Erythroblast (primary cell): Measurements from ENCODE around the gene CNOT1.

ENCODE experiments used
- DNase-seq, 2 experiments: peaks; one replicate each; lab custom pipeline; 2025; lab: John Stamatoyannopoulos, UW
- GATA1 ChIP-seq: IDR thresholded peaks from 2 replicates; pipeline ENCODE4 v1.6.1; 2011; ENCODE audit warnings: low read depth, mild to moderate bottlenecking, control low read depth, low read length, moderate library complexity
- POLR2A ChIP-seq: IDR thresholded peaks from 2 replicates; pipeline ENCODE4 v1.6.1; 2011; ENCODE audit warnings: mild to moderate bottlenecking, low read length

The CNOT1 gene

GRCh38 chr16:58533751-58534470 lies 95.7 kb downstream of the CNOT1 start:
- DNase-seq = no peak
- TF ChIP-seq POLR2A = no peak
- no peak for TF ChIP-seq GATA1

DNA sequence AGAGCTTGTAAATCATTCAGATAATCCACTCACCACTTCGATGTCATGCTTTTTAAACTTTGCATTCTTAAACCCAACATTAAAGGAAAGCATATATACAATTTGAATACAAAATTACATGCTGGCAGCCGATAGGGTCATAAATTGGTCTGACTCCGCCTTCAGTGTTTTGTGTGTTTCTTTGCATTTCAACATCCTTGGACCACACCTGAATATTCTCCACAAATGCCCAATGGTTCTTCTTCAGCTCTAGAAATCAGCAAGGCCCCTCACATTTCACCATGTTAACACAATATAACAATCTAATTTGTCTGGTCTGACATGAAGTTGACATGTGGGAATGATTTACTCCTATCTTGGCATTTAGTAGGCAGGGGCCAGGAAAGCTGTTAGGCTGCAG lies 97.2 kb downstream of the CNOT1 start:
- TF ChIP-seq POLR2A = no peak
- TF ChIP-seq GATA1 = no peak
- no peak for DNase-seq

DNA sequence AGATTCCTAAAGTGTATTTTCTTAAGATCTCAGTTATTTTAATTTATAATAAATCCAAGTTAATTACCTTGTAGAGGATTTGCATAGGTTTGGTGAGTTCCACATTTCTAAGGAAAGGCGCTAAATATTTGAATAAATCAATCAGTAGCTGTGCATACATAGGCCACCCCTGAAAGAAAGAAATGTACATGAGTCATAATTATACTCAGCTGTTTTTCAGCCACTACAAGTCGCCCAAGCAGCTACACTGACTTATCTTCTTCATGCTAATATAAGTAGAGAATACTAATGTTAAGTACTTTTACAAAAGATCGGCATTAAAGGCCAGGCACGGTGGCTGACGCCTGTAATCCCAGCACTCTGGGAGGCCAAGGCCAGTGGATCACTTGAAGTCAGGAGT lies 99.4 kb downstream of the CNOT1 start:
- TF ChIP-seq POLR2A (no peak), GATA1 (no peak)
- DNase-seq = no peak

DNA sequence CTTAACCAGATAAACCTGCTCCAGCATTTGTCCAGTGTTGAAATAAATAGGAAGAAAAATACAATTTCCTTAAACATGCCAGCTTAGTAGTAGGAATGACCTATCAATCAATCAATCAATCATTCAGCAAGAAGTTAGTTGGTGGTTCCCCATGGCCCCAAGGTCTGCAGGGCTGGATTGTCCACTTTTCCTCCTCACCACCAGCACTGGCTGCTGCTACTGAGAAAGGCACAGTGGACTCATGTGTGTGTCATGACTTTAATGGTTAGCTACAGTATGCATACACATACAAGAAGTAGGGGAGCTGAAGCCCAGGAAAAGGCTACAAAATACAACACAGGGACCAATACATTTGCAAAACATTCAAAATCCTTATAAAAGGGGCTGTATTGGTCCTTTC lies 109.9 kb downstream of the CNOT1 start:
- no peak for DNase-seq
- TF ChIP-seq POLR2A (no peak), GATA1 (no peak)

DNA sequence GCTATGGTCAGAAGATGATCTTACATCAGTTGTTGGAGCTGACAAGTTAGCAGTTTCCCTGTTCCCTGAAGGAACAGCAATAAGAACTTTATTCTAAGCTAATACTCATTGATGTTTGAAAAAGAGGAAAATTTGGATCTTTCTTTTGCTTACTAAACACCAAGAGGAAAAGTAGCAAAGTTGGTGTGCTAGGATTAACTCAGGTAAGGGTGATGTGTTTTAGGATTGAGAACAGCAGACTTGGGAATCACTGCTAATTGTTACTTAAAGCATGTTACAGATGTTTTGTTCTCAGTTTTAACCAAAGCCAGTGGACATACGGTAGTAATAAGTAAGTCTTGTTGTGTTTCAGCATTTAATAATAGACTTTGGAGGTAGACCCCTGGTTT lies 110.7 kb downstream of the CNOT1 start:
- DNase-seq = no peak
- TF ChIP-seq GATA1 (no peak), POLR2A (no peak)

DNA sequence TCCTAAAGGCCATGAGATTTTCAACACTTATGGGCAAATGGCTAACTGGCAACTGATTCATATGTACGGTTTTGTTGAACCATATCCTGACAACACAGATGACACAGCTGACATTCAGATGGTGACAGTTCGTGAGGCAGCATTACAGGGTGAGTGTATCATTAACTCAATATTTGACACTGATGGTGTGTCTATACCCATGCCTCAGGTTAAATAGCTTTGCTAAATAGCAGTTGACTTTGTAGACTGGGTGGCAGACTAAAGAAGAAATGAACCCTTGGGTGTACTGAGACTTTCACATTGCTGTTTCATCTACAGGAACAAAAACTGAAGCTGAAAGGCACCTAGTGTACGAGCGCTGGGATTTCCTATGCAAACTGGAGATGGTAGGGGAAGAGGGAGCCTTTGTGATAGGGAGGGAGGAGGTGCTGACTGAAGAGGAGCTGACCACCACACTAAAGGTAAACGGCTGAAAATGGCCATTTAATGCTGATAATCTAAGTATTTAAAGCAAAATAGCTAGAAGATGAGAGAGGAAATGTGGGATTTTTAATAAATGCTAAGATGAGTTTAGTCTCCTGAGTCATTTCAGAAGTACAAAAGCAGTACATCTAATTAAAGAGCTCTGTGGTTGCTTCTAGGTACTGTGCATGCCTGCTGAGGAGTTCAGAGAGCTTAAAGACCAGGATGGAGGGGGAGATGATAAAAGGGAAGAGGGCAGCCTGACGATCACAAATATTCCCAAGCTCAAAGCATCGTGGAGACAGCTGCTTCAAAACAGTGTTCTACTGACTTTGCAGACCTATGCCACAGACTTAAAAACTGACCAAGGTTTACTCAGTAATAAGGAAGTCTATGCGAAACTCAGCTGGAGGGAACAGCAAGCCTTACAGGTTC lies 111.3 kb downstream of the CNOT1 start:
- TF ChIP-seq POLR2A (no peak), GATA1 (no peak)
- DNase-seq = no peak

- DNase-seq = peak in 1 of 2 experiments; percentile 25
- TF ChIP-seq POLR2A (no peak), GATA1 (no peak)
Observed at GRCh38 chr16:58516768-58517107, 112.9 kb downstream of the CNOT1 start.

DNA sequence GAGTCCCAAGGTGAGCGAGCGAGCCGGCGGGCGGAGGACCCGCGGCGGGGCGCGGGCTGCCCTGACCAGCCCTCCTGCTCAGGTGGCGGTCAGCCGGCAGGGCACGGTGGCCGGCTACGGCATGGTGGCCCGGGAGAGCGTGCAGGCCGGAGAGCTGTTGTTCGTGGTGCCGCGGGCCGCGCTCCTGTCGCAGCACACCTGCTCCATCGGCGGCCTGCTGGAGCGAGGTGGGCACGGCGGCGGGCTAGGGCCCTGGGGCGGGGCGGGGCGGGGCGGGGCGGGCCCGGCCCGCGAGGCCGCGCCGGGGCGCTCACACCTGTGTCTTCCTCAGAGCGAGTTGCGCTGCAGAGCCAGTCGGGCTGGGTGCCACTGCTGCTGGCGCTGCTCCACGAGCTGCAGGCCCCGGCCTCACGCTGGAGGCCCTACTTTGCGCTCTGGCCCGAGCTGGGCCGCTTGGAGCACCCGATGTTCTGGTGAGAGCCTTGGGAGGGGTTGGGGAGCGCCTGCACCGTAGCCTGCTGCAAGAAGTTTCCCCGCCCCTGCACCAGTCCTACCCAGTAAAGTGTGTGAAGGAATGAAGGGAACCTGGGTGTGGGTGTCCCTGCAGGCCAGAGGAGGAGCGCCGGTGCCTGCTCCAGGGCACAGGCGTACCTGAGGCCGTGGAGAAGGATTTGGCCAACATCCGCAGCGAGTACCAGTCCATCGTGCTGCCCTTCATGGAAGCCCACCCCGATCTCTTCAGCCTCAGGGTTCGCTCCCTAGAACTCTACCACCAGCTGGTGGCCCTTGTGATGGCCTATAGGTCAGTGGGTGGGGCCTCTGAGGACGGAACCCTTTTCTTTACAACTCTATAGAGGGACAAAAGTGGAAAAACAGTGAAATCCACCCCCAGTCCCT lies 113.5 kb downstream of the CNOT1 start:
- TF ChIP-seq GATA1 = no peak
- TF ChIP-seq POLR2A = no peak
- peak; percentile 53 to 60 for DNase-seq

DNA sequence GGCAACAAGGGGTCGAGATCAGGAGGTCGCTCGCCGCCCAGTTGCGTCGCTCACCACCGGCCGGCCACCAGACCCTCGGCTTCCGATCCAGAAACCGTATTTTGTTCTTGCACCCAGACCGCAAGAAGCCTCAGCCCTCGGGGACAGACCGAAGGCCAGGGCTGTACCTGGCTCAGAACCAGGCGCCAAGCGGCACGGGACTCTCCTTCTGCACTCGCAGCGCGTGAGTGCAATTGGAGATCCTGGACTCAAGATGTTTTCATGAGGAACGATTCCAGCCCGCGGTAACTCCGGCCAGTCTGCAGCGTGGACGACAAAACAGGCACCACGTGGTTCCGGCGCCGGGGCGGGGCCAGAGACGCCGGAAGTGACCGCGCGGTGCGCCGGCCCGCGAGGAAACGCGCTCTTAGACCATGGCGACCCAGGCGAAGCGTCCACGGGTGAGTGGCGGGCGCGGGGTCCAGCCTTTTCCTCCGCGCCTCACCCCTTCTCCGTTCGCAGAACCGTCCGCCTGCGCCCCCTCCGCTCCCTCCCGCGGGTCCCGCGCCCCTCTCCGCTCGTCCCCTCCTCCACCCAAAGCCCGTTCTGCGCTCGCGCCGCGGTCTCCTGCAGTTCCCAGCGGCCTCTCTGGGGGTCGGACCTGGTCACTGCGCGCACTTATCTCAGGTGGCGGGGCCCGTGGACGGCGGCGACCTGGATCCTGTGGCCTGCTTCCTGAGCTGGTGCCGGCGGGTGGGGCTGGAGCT lies 114.3 kb downstream of the CNOT1 start, which contains the start of gene SETD6:
Gene SETD6, plus strand, starts transcription at position 393 of the 746 bp plus-strand sequence. Its CDS starts 21 bp downstream, at position 414.
- DNase-seq = peak; percentile 89 to 92
- no peak for TF ChIP-seq GATA1
- peak; percentile 51 for TF ChIP-seq POLR2A

GRCh38 chr16:58513874-58514273 lies 115.8 kb downstream of the CNOT1 start:
- DNase-seq = no peak
- no peak for TF ChIP-seq POLR2A
- TF ChIP-seq GATA1 = no peak

DNA sequence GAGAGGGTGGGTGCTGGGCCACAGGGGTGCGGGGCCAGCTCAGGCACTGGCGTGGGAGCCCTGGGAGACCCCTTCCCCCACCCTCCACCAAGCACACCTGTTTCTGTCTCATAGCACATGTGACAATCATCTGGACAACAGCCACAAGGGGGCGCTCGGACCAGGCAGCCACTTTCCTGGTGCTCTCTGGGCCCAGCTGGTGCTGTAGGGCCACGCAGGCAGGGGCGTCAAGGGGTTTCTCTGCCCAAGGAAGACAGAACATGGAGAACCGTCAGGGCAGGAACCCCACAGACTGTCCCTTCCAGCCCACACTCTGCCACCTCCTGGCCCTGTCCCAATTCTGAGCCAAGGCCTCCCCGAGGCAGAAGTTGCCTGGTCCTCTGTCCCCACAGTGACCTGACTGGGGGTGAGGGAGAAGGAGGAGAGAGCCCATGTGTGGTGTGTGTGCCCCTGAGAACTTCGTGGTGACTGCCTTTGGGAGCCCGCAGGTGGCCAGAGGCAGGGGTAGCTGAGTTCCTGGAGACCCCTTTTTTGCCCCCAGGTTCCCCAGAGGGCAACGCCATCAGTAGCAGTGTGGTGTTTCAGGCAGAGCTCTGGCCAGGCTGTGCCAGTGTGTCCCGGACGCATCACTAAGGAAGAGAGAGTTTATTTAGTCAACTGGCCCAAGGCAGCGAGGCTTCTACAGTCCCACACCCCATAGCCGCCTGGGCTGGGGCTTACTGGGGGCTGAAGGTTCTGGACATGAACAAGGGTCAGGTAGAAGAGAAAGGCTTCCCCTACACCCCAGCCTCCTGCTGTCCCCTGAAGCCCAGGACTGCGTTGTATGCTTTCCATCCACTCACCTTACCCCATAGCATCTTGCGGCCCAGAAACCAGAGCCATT lies 117.5 kb downstream of the CNOT1 start:
- DNase-seq = peak; percentile 75 to 88
- TF ChIP-seq POLR2A = no peak
- TF ChIP-seq GATA1 = no peak

DNA sequence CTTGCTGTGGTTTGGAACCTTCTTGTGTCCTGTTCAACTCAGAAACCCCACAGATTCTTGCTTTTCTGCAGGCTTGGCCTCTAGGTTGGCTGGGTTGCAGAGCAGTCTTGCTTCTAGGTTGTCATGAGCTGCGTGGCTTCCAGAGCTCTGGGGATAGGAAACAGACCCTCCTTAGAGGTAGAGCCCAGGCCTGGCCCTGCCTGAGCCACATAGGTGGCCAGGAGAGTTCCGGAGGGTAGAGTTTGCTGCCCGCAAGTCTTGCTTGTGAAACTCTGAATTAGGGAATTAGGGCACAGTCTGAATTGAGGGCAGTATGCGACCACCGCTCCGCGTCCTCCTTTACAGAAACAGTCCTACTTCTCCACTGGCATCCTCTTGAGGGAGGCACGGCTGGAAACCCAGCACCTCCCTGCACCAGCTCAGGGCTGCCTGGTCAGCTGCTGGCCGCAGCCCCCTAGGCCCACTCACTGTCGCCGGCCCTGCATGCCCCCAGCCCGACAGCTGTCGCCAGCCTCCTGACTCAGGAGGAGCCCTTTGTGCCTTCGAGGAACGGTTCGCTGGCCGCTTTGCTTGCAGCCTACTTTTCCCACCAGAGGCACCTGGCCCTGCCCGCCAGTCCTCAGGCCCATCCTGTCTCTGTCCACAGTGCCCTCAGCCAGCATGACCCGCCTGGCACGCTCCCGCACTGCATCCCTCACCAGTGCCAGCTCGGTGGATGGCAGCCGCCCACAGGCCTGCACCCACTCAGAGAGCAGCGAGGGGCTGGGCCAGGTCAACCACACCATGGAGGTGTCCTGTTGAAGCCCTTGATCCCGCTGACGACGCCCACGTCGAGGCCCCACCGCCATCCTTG lies 118.6 kb downstream of the CNOT1 start:
- DNase-seq = no peak
- TF ChIP-seq POLR2A (no peak), GATA1 (no peak)
